ENCODE measurements around the gene TMEM223. TPM values are rescaled to one million over a fixed set of nuclear protein-coding genes. Genes with fewer than 3 reads are reported as not detected.
"Not testable (repeated sequence)": the region's sequence is repeated elsewhere in the genome, so short reads cannot be mapped to it uniquely, and the experiment has no call there.

TMEM223 gene
- total RNA-seq, 1 donor from 2014 or later = 10.0 TPM

- peak; percentile 1 for ATAC-seq
These were observed 38.6 kb downstream of the TMEM223 start for GRCh38 chr11:62752994-62753735.

- ATAC-seq = no peak
These were observed 39.5 kb downstream of the TMEM223 start for GRCh38 chr11:62752177-62752785.

GRCh38 chr11:62749931-62750330, 41.9 kb downstream of the TMEM223 start:
- ATAC-seq = not testable (repeated sequence)

GRCh38 chr11:62747475-62748160, 44.2 kb downstream of the TMEM223 start:
- ATAC-seq = no peak

Other genes with a start within 250 kb of the TMEM223 start
- 931 TPM for gene AHNAK, start 245.2 kb downstream of the TMEM223 start, total RNA-seq
- 1,515 TPM for gene EEF1G, start 218.1 kb downstream of the TMEM223 start, total RNA-seq
- gene TUT1, start 200.5 kb downstream of the TMEM223 start, total RNA-seq = 9.3 TPM
- gene MTA2, start 190.1 kb downstream of the TMEM223 start, total RNA-seq = 88.4 TPM
- gene EML3, start 179.2 kb downstream of the TMEM223 start, total RNA-seq = 64.9 TPM
- 4.9 TPM for gene ROM1, start 178.7 kb downstream of the TMEM223 start, total RNA-seq
- 11.3 TPM for gene B3GAT3, start 170.0 kb downstream of the TMEM223 start, total RNA-seq
- gene GANAB, start 145.4 kb downstream of the TMEM223 start, total RNA-seq = 175 TPM
- gene INTS5, start 138.7 kb downstream of the TMEM223 start, total RNA-seq = 14.1 TPM
- gene C11orf98, start 126.8 kb downstream of the TMEM223 start, total RNA-seq = 48.7 TPM
- gene CSKMT, start 126.7 kb downstream of the TMEM223 start, total RNA-seq = 20.2 TPM
- 8.8 TPM for gene UQCC3, start 120.3 kb downstream of the TMEM223 start, total RNA-seq
- gene LBHD1, start 119.7 kb downstream of the TMEM223 start, total RNA-seq = 4.7 TPM
- 65.6 TPM for gene UBXN1, start 112.9 kb downstream of the TMEM223 start, total RNA-seq
- gene LRRN4CL, start 102.5 kb downstream of the TMEM223 start, total RNA-seq = 1.1 TPM
- gene BSCL2, start 84.6 kb downstream of the TMEM223 start, total RNA-seq = 42.4 TPM
- gene GNG3, start 84.3 kb downstream of the TMEM223 start, total RNA-seq = not detected
- 29.5 TPM for gene HNRNPUL2, start 64.5 kb downstream of the TMEM223 start, total RNA-seq
- 13.5 TPM for gene TTC9C, start 63.5 kb downstream of the TMEM223 start, total RNA-seq
- 8.0 TPM for gene ZBTB3, start 37.8 kb downstream of the TMEM223 start, total RNA-seq
- gene POLR2G, start 30.4 kb downstream of the TMEM223 start, total RNA-seq = 75.5 TPM
- 10.3 TPM for gene TAF6L, start 20.6 kb downstream of the TMEM223 start, total RNA-seq
- gene TMEM179B, start 4.6 kb downstream of the TMEM223 start, total RNA-seq = 30.2 TPM
- gene NXF1, start 13.4 kb upstream of the TMEM223 start, total RNA-seq = 39.1 TPM
- 25.1 TPM for gene STX5, start 40.0 kb upstream of the TMEM223 start, total RNA-seq
- not detected for gene TEX54, start 40.8 kb upstream of the TMEM223 start, total RNA-seq
- 41.0 TPM for gene WDR74, start 47.6 kb upstream of the TMEM223 start, total RNA-seq
- 233 TPM for gene SLC3A2, start 88.9 kb upstream of the TMEM223 start, total RNA-seq
- gene CHRM1, start 129.4 kb upstream of the TMEM223 start, total RNA-seq = not detected
- gene SLC22A6, start 193.0 kb upstream of the TMEM223 start, total RNA-seq = not detected
- not detected for gene SLC22A8, start 223.8 kb upstream of the TMEM223 start, total RNA-seq

Data from esophagus mucosa (tissue), 1 donor.